H1 (cell line): ENCODE results near the gene AIG1. TPM values are rescaled to one million over a fixed set of nuclear protein-coding genes. Genes with fewer than 3 reads are reported as not detected.
"Not testable (repeated sequence)": the region's sequence is repeated elsewhere in the genome, so short reads cannot be mapped to it uniquely, and the experiment has no call there.

Experiments
- CTCF ChIA-PET: fragments of 300-600 bp; sonication (Branson Sonifier 250); formaldehyde crosslinking; loops from one replicate; lab custom pipeline; 2021; ENCODE audit not compliant: partially characterized antibody; lab: Charles Lee
- POLR2A ChIA-PET: fragments of 300-600 bp; sonication (Branson Sonifier 250); formaldehyde crosslinking; loops from one replicate; lab custom pipeline; 2021; ENCODE audit warnings: inconsistent platforms; ENCODE audit not compliant: partially characterized antibody; lab: Charles Lee
- DNase-seq, 2 experiments: peaks; one replicate each; pipeline versions ENCODE4 v3.0.0 to v3.0.0-alpha.2; 2010 to 2022; ENCODE audit warnings: low spot score in 2 of 2, low read depth in 1 of 2, mixed read lengths in 1 of 2
- FAIRE-seq: peaks from 2 replicates; lab custom pipeline; 2011; peaks lifted over from hg19 to GRCh38; lab: Jason Lieb, UNC
- H2AFZ ChIP-seq: 2 replicates; pipeline ENCODE4 v1.8.1; 2012; ENCODE audit warnings: low read length, inconsistent platforms
- H2AK5ac ChIP-seq: 2 replicates; pipeline ENCODE4 v1.6.1; 2013; ENCODE audit warnings: low read depth, low read length
- H2BK120ac ChIP-seq: replicated peaks from 2 replicates; pipeline ENCODE3; 2013; ENCODE audit warnings: low read depth, low read length, inconsistent platforms
- H2BK12ac ChIP-seq: 2 replicates; pipeline ENCODE4 v1.6.1; 2013; ENCODE audit warnings: low read depth, low read length
- H2BK15ac ChIP-seq: 2 replicates; pipeline ENCODE4 v1.6.1; 2013; ENCODE audit warnings: low read length
- H2BK20ac ChIP-seq: 2 replicates; pipeline ENCODE4 v1.6.1; 2013; ENCODE audit warnings: low read length
- H2BK5ac ChIP-seq: 2 replicates; pipeline ENCODE4 v1.6.1; 2013; ENCODE audit warnings: low read depth, low read length
- H3K14ac ChIP-seq: 2 replicates; pipeline ENCODE4 v1.6.1; 2013; ENCODE audit warnings: inconsistent platforms; ENCODE audit not compliant: insufficient read length
- H3K18ac ChIP-seq: 2 replicates; pipeline ENCODE4 v1.6.1; 2013; ENCODE audit warnings: low read length; ENCODE audit errors: extremely low read depth
- H3K23ac ChIP-seq: 2 replicates; pipeline ENCODE4 v1.6.1; 2013; ENCODE audit warnings: inconsistent platforms; ENCODE audit not compliant: insufficient read length
- H3K23me2 ChIP-seq: 2 replicates; pipeline ENCODE4 v1.6.1; 2013; ENCODE audit warnings: low read depth, low read length
- H3K27ac ChIP-seq: 2 replicates; pipeline ENCODE4 v1.6.1; 2011; ENCODE audit warnings: low read depth, low read length, inconsistent platforms
- H3K27me3 ChIP-seq, 4 experiments: replicated peaks in 1 of 4; 1 replicate in 1 of 4; 2 replicates in 3 of 4; pipeline versions ENCODE4 v1.6.1 to v1.8.1; 2011 to 2013; ENCODE audit warnings: low read length in 3 of 4, mild to moderate bottlenecking in 3 of 4, inconsistent platforms in 2 of 4, mixed read lengths in 2 of 4, moderate library complexity in 1 of 4; ENCODE audit not compliant: control insufficient read depth in 3 of 4, insufficient read depth in 3 of 4; ENCODE audit errors: extremely low read depth in 1 of 4
- H3K36me3 ChIP-seq, 4 experiments: 2 replicates each; pipeline versions ENCODE4 v1.6.1 to v1.8.1; 2011 to 2013; ENCODE audit warnings: mild to moderate bottlenecking in 4 of 4, low read length in 3 of 4, moderate library complexity in 2 of 4, control low read depth in 1 of 4, inconsistent platforms in 1 of 4; ENCODE audit not compliant: insufficient read depth in 4 of 4, control insufficient read depth in 2 of 4
- H3K4ac ChIP-seq: replicated peaks from 2 replicates; pipeline ENCODE3; 2013; ENCODE audit warnings: low read length, low read depth, mixed read lengths, inconsistent platforms; ENCODE audit not compliant: insufficient read length
- H3K4me1 ChIP-seq, 4 experiments: replicated peaks in 1 of 4; 1 replicate in 1 of 4; 2 replicates in 3 of 4; pipeline versions ENCODE4 v1.6.1 to v1.8.1; 2011 to 2013; ENCODE audit warnings: low read length in 3 of 4, inconsistent platforms in 2 of 4, mixed read lengths in 1 of 4; ENCODE audit not compliant: insufficient read depth in 4 of 4, control insufficient read depth in 3 of 4
- H3K4me2 ChIP-seq, 2 experiments: 2 replicates each; pipeline versions ENCODE4 v1.6.1 to v1.8.1; 2011 to 2013; ENCODE audit warnings: low read depth in 2 of 2, low read length in 2 of 2, control low read depth in 1 of 2, inconsistent platforms in 1 of 2, mild to moderate bottlenecking in 1 of 2; ENCODE audit not compliant: insufficient read depth in 1 of 2
- H3K4me3 ChIP-seq, 4 experiments: fragments of 200-600, 300-600 bp in 1 of 4; sonication (generic), shearing (Covaris generic), sonication (Bioruptor Twin) in 1 of 4; 2 replicates each; pipeline versions ENCODE4 v1.5.1 to v1.8.1; 2011 to 2016; ENCODE audit warnings: low read length in 4 of 4, low read depth in 3 of 4, control low read depth in 2 of 4, inconsistent platforms in 2 of 4, mild to moderate bottlenecking in 2 of 4, mixed read lengths in 1 of 4, moderate library complexity in 1 of 4; ENCODE audit not compliant: insufficient read depth in 2 of 4; ENCODE audit errors: extremely low read depth in 1 of 4
- H3K56ac ChIP-seq: replicated peaks from 2 replicates; pipeline ENCODE3; 2013; ENCODE audit warnings: low read depth, mild to moderate bottlenecking, mixed read lengths, low read length, inconsistent platforms; ENCODE audit not compliant: insufficient read length
- H3K79me1 ChIP-seq: 2 replicates; pipeline ENCODE4 v1.6.1; 2013; ENCODE audit warnings: low read depth, low read length, control low read depth
- H3K79me2 ChIP-seq, 2 experiments: 2 replicates each; pipeline versions ENCODE4 v1.6.1 to v1.8.1; 2012 to 2013; ENCODE audit warnings: low read length in 2 of 2, mild to moderate bottlenecking in 2 of 2, inconsistent platforms in 1 of 2; ENCODE audit not compliant: insufficient read depth in 2 of 2, control insufficient read depth in 1 of 2
- H3K9ac ChIP-seq, 4 experiments: replicated peaks in 1 of 4; 1 replicate in 1 of 4; 2 replicates in 3 of 4; pipeline versions ENCODE4 v1.6.1 to v1.8.1; 2011 to 2013; ENCODE audit warnings: low read depth in 3 of 4, low read length in 3 of 4, control low read depth in 2 of 4, mild to moderate bottlenecking in 2 of 4, moderate library complexity in 2 of 4, inconsistent platforms in 1 of 4; ENCODE audit errors: extremely low read depth in 1 of 4
- H3K9me3 ChIP-seq, 2 experiments: 2 replicates each; pipeline versions ENCODE4 v1.6.1 to v1.8.1; 2012 to 2013; ENCODE audit warnings: mild to moderate bottlenecking in 2 of 2, moderate library complexity in 2 of 2, control low read depth in 1 of 2, inconsistent platforms in 1 of 2, low read depth in 1 of 2, low read length in 1 of 2, mixed read lengths in 1 of 2; ENCODE audit not compliant: insufficient read depth in 2 of 2
- H4K20me1 ChIP-seq, 2 experiments: replicated peaks in 1 of 2; 2 replicates each; pipeline versions ENCODE3 to v1.8.1; 2011 to 2013; ENCODE audit warnings: inconsistent platforms in 2 of 2, low read length in 2 of 2, mild to moderate bottlenecking in 1 of 2; ENCODE audit not compliant: insufficient read depth in 2 of 2, control insufficient read depth in 1 of 2
- H4K5ac ChIP-seq: 2 replicates; pipeline ENCODE4 v1.6.1; 2013; ENCODE audit warnings: low read length, low read depth, mixed read lengths, inconsistent platforms; ENCODE audit not compliant: insufficient read length
- H4K8ac ChIP-seq: 2 replicates; pipeline ENCODE4 v1.8.0; 2013; ENCODE audit warnings: mild to moderate bottlenecking, moderate library complexity, low read length, inconsistent platforms; ENCODE audit not compliant: insufficient read depth; ENCODE audit errors: extremely low read depth
- H4K91ac ChIP-seq: replicated peaks from 2 replicates; pipeline ENCODE3; 2013; ENCODE audit warnings: low read length, mixed read lengths, inconsistent platforms; ENCODE audit not compliant: insufficient read length
- WGBS, 2 experiments: shearing (Covaris generic) in 1 of 2; methylation state at CpG; one replicate each; pipeline versions ENCODE4 v1.1.6 to v1.1.7; 2013 to 2015; ENCODE audit warnings: low lambda C conversion rate in 2 of 2, mixed read lengths in 2 of 2, inconsistent platforms in 1 of 2, low coverage in 1 of 2, missing lambda C conversion rate in 1 of 2; ENCODE audit not compliant: insufficient replicate concordance in 2 of 2, insufficient coverage in 1 of 2, insufficient read length in 1 of 2; ENCODE audit errors: extremely low coverage in 1 of 2, missing lambda C conversion rate in 1 of 2; 5-methylcytosine and 5-hydroxymethylcytosine counted together
- polyA plus RNA-seq, 7 experiments: library from polyadenylated mRNA; depleted of rRNA in 3 of 7; stranded (reverse) in 5 of 7; unstranded in 2 of 7; fragments of >200 nt in 5 of 7; fragments of 200-250 nt in 2 of 7; gene quantifications; 1 replicate in 5 of 7; 2 replicates in 1 of 7; 4 replicates in 1 of 7; pipeline versions ENCODE4 v1.2.1 to v1.2.3, GENCODE V29; 2011 to 2013; ENCODE audit warnings: missing spikeins in 2 of 7, mixed read lengths in 2 of 7
- total RNA-seq: library from RNA; stranded (reverse); fragmentation: NEBNext Ultra II Directional; extraction: Animal tissue kit (Norgen Biotek cat#: 25700); gene quantifications from 2 replicates; pipeline ENCODE4 v1.2.1, GENCODE V29; 2021

AIG1 gene
- total and polyA plus RNA-seq, 2 of the 8 experiments (the other 6 are each of a cell fraction or from before 2014, with no cell fraction given), result 56.6 to 58.4 TPM

- H2BK20ac ChIP-seq, H3K18ac ChIP-seq, H3K14ac ChIP-seq: not testable (repeated sequence)
These were observed 185.6 kb downstream of the AIG1 start for GRCh38 chr6:143246166-143246775.

More at GRCh38 chr6:143246166-143246775, 185.6 kb downstream of the AIG1 start:
- H3K27ac ChIP-seq, H2AK5ac ChIP-seq, H3K27me3 ChIP-seq, H3K4me1 ChIP-seq, H3K4me3 ChIP-seq, H2BK120ac ChIP-seq, H4K91ac ChIP-seq, DNase-seq, H4K20me1 ChIP-seq, H2BK12ac ChIP-seq, H2BK5ac ChIP-seq, POLR2A ChIA-PET, H3K4me2 ChIP-seq, H3K4ac ChIP-seq, H2AFZ ChIP-seq, H4K5ac ChIP-seq, H3K9me3 ChIP-seq, H3K36me3 ChIP-seq, H3K79me2 ChIP-seq, H3K56ac ChIP-seq, H3K79me1 ChIP-seq, H2BK15ac ChIP-seq, H3K9ac ChIP-seq, H4K8ac ChIP-seq, H3K23ac ChIP-seq, FAIRE-seq, H3K23me2 ChIP-seq: not testable (repeated sequence)
- 90% methylated on average over 4 of the region's 4 CpGs; no CpG with 5 or more reads in 1 of the 2 experiments for WGBS, 2 experiments
- CTCF ChIA-PET, result interaction anchor here (1.1 to 1.6 kb wide), 3 partner anchors 14 to 21 kb away, joined by 3 to 5 read pairs (median 3); no protein-coding TSS in a partner anchor
